Upper lobe of left lung (tissue), 6 donors: ENCODE data around the gene GAK. TPM values are rescaled to one million over a fixed set of nuclear protein-coding genes. Genes with fewer than 3 reads are reported as not detected.

ENCODE experiments used
- ATAC-seq, 2 donors: fragments of 200-7000 bp; cut with Tn5 transposase; one replicate each; pipeline ENCODE4 v1.9.1; 2022; ENCODE audit warnings: mild to moderate bottlenecking in 2 of 2, moderate library complexity in 2 of 2; ENCODE audit not compliant: low FRiP score in 2 of 2
- DNase-seq, 2 donors: peaks; one replicate each; pipeline ENCODE4 v3.0.0-alpha.2; 2019 to 2020
- H3K27ac ChIP-seq, 4 donors: fragments of 200-600 bp; sonication (generic); one replicate each; pipeline ENCODE4 v1.5.1; 2016 to 2019
- H3K27me3 ChIP-seq, 4 donors: fragments of 200-600 bp; sonication (generic); one replicate each; pipeline ENCODE4 v1.5.1; 2017 to 2019
- H3K36me3 ChIP-seq, 4 donors: fragments of 200-600 bp; sonication (generic); one replicate each; pipeline ENCODE4 v1.5.1; 2016 to 2019
- H3K4me1 ChIP-seq, 4 donors: fragments of 200-600 bp; sonication (generic); one replicate each; pipeline ENCODE4 v1.5.1; 2018 to 2019
- H3K4me3 ChIP-seq, 4 donors: fragments of 200-600 bp; sonication (generic); one replicate each; pipeline ENCODE4 v1.5.1; 2017 to 2019; ENCODE audit warnings: mild to moderate bottlenecking in 2 of 4, moderate library complexity in 1 of 4
- H3K9me3 ChIP-seq, 4 donors: fragments of 200-600 bp; sonication (generic); one replicate each; pipeline ENCODE4 v1.5.1; 2018 to 2019
- EP300 ChIP-seq, 4 donors: sonication (generic); formaldehyde crosslinking; IDR thresholded peaks; one replicate each; pipeline ENCODE4 v1.5.1; 2017; ENCODE audit warnings: antibody characterized with exemption in 4 of 4, control low read depth in 2 of 4
- POLR2A ChIP-seq, 4 donors: fragments of 450-650 bp; IDR thresholded peaks; one replicate each; pipeline ENCODE4 v1.5.1; 2016 to 2017; ENCODE audit warnings: antibody characterized with exemption in 4 of 4, mild to moderate bottlenecking in 2 of 4
- POLR2AphosphoS5 ChIP-seq, 2 donors: sonication (generic); formaldehyde crosslinking; IDR thresholded peaks; one replicate each; pipeline ENCODE4 v1.5.1; 2017; ENCODE audit warnings: antibody characterized with exemption in 2 of 2
- WGBS, 2 donors: methylation state at CpG; one replicate each; pipeline ENCODE4 v1.1.5; 2017 to 2018; 5-methylcytosine and 5-hydroxymethylcytosine counted together
- total RNA-seq, 6 donors: library from RNA; depleted of rRNA in 4 of 6; stranded (reverse); fragments of >200 nt in 4 of 6; gene quantifications; one replicate each; pipeline versions ENCODE4 v1.1.0 to v1.2.1, GENCODE V29; 2016 to 2021
- TF ChIP-seq, protein P1 (sequence below), 6 experiments: fragments of 450-650 bp in 4 of 6; fragments of 200-600 bp in 2 of 6; sonication (generic) in 2 of 6; IDR thresholded peaks; one replicate each; pipeline ENCODE4 v1.5.1; 2016 to 2019; ENCODE audit warnings: antibody characterized with exemption in 6 of 6
- donor health status: DM: no; HTN: no; CAD: no; lungs with moderate emphysema.
- donor health status: DM: no; HTN: yes; CAD: no; lungs with severe emphysema.

The GAK gene
- total RNA-seq, 6 donors from 2014 or later = 116 to 380 (median 154) TPM

DNA sequence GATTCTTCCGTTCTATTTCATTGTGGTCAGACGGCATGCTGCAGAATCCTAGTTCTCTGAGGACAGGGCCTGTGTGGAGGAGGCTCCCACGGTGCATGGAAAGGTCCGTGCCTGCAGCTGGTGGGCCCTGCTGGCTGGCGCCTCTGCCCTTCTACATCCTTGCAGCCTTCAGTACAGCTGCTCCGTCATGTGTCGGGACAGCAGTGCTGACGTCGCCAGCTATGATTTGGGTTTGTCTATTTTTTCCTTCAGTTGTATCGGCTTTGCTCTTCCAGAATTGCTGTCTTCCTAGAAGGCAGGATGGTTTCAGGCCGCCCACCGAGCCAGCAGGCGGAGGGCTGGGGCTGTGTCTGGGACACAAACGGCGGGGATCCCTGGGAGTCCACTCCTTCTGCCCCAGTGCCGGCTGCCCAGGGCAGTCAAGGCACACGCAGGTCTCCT, 74.1 kb downstream of the GAK start:
- Histone ChIP-seq H3K4me3 (no peak overlapping the region), H3K36me3 (peaks cover 32 to 88% (median 77%) of the 10 kb centered on the region in 4 donors), H3K4me1 (no peaks in the 10 kb centered on the region), H3K27me3 (no peaks in the 10 kb centered on the region), H3K27ac (no peak overlapping the region), H3K9me3 (no peaks in the 10 kb centered on the region)
- TF ChIP-seq POLR2AphosphoS5 (IDR thresholded peaks at IDR 0.05) (no peak), POLR2A (IDR thresholded peaks at IDR 0.05) (no peak), EP300 (IDR thresholded peaks at IDR 0.05) (no peak)
- TF ChIP-seq, protein P1, sequence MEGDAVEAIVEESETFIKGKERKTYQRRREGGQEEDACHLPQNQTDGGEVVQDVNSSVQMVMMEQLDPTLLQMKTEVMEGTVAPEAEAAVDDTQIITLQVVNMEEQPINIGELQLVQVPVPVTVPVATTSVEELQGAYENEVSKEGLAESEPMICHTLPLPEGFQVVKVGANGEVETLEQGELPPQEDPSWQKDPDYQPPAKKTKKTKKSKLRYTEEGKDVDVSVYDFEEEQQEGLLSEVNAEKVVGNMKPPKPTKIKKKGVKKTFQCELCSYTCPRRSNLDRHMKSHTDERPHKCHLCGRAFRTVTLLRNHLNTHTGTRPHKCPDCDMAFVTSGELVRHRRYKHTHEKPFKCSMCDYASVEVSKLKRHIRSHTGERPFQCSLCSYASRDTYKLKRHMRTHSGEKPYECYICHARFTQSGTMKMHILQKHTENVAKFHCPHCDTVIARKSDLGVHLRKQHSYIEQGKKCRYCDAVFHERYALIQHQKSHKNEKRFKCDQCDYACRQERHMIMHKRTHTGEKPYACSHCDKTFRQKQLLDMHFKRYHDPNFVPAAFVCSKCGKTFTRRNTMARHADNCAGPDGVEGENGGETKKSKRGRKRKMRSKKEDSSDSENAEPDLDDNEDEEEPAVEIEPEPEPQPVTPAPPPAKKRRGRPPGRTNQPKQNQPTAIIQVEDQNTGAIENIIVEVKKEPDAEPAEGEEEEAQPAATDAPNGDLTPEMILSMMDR (IDR thresholded peaks at IDR 0.05) = no peak
- WGBS, 2 donors = 92 to 98% methylated on average over 12 to 17 of the region's 17 CpGs
- DNase-seq = no peak
- ATAC-seq = no peak

DNA sequence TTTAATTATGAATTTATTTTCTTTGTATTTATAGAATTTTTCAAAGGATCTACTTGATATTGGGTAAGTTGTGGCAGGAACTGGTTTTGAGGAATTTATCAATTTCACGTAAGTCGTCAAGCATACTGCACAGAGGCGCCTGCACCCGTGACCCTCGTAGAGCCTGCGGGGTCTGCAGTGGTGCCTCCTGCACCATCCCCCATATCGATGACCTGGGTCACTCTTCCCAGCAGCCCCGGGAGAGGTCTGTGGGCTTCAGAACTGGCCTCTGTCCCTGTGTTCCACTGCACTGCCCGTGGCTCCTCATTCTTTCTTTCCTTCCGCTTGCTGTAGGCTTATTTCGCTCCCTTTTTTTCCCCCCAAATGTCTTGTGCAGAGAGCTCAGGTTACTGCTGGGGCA, 74.7 kb downstream of the GAK start:
- no peak for DNase-seq

DNA sequence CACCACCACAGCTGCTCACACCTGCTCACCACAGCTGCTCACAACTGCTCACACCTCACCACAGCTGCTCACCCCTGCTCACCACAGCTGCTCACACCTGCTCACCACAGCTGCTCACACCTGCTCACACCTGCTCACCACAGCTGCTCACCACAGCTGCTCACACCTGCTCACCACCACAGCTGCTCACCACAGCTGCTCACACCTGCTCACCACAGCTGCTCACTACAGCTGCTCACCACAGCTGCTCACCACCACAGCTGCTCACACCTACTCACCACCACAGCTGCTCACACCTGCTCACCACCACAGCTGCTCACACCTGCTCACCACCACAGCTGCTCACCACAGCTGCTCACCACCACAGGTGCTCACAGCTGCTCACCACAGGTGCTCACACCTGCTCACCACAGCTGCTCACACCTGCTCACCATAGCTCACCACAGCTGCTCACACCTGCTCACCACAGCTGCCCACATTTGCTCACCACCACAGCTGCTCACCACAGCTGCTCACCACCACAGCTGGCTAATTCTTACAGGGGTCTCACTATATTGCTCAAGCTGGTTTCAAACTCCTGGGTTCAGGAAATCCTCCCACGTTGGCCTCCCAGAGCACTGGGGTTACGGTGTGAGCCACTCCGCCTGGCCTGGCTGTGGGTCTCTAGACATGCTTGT, 75.8 kb downstream of the GAK start:
- no peak overlapping the region for H3K27ac ChIP-seq
- no peaks in the 10 kb centered on the region for H3K9me3 ChIP-seq
- ATAC-seq = no peak
- H3K27me3 ChIP-seq = no peaks in the 10 kb centered on the region
- H3K4me3 ChIP-seq = no peak overlapping the region
- TF ChIP-seq POLR2A (IDR thresholded peaks at IDR 0.05) (no peak), POLR2AphosphoS5 (IDR thresholded peaks at IDR 0.05) (no peak), EP300 (IDR thresholded peaks at IDR 0.05) (no peak)
- TF ChIP-seq, protein P1 (IDR thresholded peaks at IDR 0.05) = no peak
- no peak for DNase-seq
- no peaks in the 10 kb centered on the region for H3K4me1 ChIP-seq
- 96 to 100% methylated on average over 2 to 3 of the region's 3 CpGs for WGBS, 2 donors
- H3K36me3 ChIP-seq = peaks cover 26 to 86% (median 78%) of the 10 kb centered on the region in 4 donors

More for the DNA sequence above, 74.7 kb downstream of the GAK start:
- Histone ChIP-seq H3K9me3 (no peaks in the 10 kb centered on the region), H3K4me3 (no peak overlapping the region), H3K27me3 (no peaks in the 10 kb centered on the region), H3K4me1 (no peaks in the 10 kb centered on the region), H3K36me3 (peaks cover 26 to 88% (median 76%) of the 10 kb centered on the region in 4 donors), H3K27ac (no peak overlapping the region)
- WGBS, 2 donors = 91 to 95% methylated on average over 11 of the region's 11 CpGs
- TF ChIP-seq POLR2AphosphoS5 (IDR thresholded peaks at IDR 0.05) (no peak), POLR2A (IDR thresholded peaks at IDR 0.05) (no peak), EP300 (IDR thresholded peaks at IDR 0.05) (no peak)
- TF ChIP-seq, protein P1 (IDR thresholded peaks at IDR 0.05) = no peak
- no peak for ATAC-seq

DNA sequence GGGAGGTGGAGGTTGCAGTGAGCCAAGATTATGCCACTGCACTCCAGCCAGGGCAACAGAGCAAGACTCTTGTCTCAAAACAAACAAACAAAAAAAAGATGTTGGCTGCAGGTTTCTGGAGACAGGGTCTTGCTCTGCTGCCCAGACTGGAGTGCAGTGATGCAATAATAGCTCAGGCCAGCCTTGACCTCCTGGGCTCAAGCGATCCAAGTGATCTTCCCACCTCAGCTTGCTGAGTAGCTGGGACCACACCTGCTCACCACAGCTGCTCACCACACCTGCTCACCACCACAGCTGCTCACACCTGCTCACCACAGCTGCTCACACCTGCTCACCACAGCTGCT, 76.3 kb downstream of the GAK start:
- H3K36me3 ChIP-seq = peaks cover 24 to 86% (median 78%) of the 10 kb centered on the region in 4 donors
- H3K9me3 ChIP-seq = no peaks in the 10 kb centered on the region
- no peak for DNase-seq
- H3K4me1 ChIP-seq = no peaks in the 10 kb centered on the region
- 40% methylated on average over 1 of the region's 1 CpG for WGBS, 2 donors
- TF ChIP-seq, protein P1 (IDR thresholded peaks at IDR 0.05) = no peak
- TF ChIP-seq POLR2AphosphoS5 (IDR thresholded peaks at IDR 0.05) (no peak), EP300 (IDR thresholded peaks at IDR 0.05) (no peak)
- H3K27ac ChIP-seq = no peak overlapping the region
- ATAC-seq = no peak
- no peaks in the 10 kb centered on the region for H3K27me3 ChIP-seq
- no peak overlapping the region for H3K4me3 ChIP-seq

DNA sequence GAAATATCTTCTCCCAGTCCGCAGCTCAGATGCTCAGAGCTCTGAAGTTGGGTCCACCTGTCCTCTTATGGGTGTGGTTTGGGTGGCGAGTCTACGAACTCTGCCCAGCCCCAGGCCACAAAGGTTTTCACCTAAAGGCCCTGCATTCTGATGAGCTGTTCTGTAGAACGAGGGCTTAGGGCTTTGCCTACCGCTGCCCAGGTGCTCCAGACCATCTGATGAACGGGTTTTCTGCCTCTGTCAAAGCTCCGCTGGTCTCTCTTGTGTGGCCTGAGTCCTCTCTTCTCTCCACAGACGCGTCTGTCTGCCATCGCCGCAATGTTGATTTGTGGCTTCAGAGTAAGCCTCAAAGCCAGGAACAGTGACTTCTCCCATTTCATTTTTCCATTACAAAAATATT, 77.8 kb downstream of the GAK start:
- Histone ChIP-seq H3K9me3 (no peaks in the 10 kb centered on the region), H3K4me1 (no peaks in the 10 kb centered on the region), H3K36me3 (peaks cover 21 to 86% (median 79%) of the 10 kb centered on the region in 4 donors), H3K27me3 (no peaks in the 10 kb centered on the region), H3K27ac (no peak overlapping the region), H3K4me3 (no peak overlapping the region)
- TF ChIP-seq EP300 (IDR thresholded peaks at IDR 0.05) = no peak
- no peak for TF ChIP-seq POLR2AphosphoS5 (IDR thresholded peaks at IDR 0.05)
- whole genome bisulfite sequencing, 2 donors = 98% methylated on average over 11 of the region's 11 CpGs
- no peak for ATAC-seq
- no peak for DNase-seq
